Measurements from ENCODE around the gene TMEM107.

Gene TMEM107

DNA sequence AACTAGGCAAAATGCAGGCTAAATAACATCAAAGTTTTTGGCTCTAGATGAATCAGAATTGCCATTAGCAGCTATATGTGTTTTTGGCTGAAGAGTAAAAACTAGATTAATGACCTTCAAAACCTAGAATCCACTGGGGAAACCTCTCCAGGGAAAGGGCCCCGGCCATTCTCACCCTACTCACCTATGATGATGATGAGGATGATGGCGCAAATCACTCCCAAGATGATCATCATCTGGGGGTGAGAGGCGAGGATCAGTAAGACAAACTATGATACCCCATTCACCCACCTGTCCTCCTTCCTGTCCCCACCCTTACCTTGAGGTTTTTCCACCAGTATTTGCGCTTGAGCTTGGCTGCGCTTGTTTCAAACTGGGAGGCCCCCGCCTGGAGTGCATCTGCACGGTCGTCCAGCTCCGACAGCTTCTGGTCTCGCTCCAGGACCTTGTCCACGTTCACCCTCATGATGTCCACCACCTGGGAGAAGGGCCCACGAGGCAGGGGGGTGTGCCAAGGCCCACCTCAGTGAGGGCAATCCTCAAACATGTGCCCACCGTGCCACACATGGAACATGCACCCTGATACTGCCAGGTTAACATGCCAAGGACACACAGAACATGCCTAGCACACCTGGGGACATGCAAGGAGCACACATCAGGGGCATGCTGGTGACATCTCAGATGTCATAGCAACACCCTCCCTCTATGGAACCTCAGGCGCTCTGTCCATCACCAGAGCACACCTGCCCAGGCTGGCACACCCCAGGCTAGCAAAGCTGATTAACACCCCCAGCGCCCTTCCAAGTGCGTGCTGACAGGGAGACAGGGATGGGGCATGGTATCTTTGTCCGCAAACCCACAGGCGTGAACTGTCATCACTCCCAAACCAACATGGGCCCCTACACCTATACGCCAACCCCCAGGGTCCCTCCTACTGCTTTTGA lies 14.6 kb downstream of the TMEM107 start:
- no peak for FAIRE-seq

DNA sequence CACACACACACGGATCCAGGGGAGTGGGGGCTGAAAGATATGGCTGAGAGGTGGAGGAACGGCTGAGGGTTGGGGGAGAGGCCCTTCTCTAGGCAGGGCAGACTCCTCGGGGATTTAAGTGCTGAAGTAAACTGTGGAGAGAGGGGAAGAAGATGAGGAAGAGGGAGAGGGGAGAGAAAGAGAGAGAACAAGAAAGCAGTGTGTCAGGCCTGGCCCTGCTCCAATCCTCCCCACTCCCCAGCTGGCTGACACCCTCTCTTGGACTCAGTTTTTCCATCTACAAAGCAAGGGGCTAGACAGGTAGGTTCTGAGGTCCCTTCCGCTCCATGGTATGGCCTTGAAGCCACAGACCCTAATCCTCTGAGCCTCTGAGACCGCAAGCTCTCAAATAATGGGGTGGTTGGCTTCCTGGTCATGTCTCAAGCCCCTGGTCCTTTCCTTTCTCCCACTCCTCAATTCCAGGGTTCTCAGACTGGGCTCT lies 15.4 kb downstream of the TMEM107 start:
- no peak for FAIRE-seq

DNA sequence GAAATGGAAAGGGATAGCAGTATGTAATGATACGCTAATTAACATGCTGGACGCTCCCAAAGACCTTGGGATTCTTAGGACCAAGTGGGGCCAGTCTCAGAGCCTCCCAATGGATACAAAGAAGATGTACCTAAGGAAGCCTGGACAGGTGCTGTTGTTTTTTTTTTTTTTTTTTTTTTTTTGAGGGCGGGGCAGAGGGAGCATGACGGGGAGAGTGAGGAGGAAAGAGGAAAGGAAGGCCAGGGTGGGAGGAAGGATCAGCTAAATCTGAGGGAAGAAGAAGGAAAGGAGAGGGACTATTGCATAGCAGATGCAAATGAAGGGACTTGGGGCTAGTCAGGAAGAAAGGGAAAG lies 16.0 kb downstream of the TMEM107 start:
- no peak for FAIRE-seq

DNA sequence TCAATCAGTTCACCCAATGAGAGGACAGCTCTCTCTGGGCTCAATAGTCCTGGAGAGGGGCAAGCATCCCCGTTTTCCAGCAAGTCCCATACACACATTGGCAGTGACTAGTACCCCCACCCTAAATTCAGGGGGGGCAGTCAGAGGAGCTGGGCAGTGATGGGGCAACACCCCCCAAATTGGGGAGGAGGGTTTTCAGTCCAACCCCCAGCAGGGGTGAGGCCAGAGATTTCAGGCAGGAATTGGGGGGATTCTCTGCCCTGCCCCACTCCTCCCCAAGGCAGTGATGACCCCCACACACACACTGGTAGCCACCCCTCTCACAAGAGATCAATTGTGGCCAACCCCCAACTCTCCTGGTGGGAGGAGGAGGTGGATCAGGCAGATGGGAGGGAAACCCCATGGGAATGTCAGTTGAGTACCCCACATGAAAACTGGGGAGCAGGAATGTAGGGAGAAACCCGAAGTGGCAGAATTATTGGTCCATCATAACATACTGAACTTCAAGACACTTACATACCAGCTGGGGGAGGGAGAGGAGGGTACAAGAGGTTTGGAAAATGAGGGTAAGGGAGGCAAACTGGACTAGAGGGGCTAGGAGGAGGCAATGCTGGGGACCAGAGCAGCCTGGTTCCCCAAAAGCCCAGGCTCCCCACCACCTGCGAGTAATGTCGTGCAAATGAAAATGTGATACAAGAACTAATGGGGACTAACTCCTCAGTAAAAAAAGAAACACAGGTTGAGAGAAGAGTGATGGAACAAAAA lies 16.5 kb downstream of the TMEM107 start:
- no peak for FAIRE-seq

DNA sequence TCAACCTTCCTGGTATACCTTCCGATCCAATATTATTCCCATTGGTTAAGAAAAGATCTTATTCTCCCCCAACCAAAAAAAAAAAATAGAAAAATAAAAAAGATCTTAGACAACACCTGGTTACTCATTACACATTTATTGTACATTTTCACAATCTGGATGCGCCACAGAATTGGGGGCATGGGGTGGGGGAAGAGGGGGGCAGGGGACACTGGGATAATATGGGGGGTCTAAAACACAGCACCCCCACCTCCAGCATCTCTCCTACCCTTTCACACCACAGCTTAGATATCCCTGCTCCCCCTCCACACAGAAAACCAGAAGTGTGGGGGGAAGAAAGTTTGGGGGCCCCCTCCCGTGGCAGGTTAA lies 17.2 kb downstream of the TMEM107 start:
- no peak for FAIRE-seq

DNA sequence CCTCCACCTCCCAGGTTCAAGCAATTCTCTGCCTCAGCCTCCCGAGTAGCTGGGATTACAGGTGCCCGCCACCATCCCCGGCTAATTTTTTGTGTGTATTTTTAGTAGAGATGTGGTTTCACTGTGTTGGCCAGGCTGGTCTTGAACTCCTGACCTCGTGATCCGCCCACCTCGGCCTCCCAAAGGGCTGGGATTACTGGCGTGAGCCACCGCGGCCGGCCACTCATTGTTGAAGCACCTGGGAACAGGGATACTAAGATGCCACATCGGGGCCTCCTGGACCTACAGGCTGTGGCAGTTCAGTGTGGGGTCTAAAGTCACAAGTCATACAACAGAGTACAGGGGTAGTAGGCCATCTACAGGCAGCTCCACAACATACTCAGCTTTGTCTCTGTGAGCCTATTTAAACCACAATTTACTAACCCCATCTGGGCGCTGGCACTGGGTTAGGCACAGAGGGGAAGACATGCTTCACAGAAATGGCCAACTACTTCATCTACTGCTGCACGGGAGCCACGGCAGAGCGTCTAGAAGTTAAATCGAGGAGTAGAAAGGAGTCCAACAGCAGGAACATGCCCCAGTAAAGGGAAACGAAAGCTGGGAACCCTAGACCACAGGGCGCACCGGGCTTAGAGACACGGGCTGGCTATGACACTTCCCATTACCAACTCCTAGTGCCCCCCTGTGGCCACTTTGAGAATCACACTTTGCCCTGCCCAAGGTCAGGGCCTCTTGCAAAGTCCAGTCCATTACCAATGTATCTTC lies 17.7 kb downstream of the TMEM107 start:
- peak; percentile 33 for FAIRE-seq

DNA sequence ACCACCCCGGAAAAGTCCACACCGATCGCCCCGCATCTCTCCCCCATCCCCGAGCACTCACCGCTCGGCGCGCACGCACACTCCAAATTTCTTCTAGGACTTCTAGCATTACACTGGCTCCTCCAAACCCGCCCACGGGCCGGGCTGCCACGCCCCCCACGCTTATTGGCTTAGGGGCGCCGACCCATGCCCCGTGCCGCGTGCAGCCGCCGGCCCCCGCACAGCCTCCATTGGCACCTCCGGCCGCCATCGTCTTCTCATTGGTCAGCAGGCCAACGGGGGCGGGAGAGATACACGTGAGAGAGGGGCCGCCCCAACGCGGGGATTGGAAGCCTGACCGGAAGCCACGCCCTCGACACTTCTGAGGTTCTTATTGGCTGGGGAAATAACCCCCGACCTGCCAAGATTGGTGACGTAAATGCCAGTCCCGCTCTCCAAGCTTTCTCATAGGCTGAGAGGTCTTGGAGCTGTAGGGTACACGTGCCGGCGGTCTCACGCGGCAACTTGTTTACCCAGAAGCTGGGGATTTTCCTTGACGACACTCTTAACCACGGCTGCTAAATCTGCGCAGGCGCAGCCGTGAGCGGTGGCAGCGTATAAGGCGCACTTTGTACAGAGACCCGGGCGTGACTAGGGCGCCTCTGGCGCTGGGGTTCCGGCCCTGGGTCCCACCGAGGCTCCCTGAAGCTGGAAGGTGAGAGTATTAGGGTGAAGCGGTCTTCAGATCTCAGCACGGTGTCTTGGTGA lies 19.8 kb downstream of the TMEM107 start:
- peak; percentile 97 for FAIRE-seq

DNA sequence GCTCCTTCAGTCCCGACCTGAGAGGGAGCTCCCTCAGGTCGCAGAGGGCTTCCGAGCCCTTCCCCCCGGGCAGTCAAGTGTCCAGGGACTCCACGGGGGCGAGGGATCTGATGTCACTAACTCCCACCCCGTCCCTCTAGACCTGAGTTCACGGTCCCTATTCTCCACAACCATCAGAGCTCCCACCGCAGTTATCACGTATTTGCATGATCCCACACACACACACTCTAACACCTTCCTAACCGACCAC lies 20.3 kb downstream of the TMEM107 start:
- FAIRE-seq, result no peak

DNA sequence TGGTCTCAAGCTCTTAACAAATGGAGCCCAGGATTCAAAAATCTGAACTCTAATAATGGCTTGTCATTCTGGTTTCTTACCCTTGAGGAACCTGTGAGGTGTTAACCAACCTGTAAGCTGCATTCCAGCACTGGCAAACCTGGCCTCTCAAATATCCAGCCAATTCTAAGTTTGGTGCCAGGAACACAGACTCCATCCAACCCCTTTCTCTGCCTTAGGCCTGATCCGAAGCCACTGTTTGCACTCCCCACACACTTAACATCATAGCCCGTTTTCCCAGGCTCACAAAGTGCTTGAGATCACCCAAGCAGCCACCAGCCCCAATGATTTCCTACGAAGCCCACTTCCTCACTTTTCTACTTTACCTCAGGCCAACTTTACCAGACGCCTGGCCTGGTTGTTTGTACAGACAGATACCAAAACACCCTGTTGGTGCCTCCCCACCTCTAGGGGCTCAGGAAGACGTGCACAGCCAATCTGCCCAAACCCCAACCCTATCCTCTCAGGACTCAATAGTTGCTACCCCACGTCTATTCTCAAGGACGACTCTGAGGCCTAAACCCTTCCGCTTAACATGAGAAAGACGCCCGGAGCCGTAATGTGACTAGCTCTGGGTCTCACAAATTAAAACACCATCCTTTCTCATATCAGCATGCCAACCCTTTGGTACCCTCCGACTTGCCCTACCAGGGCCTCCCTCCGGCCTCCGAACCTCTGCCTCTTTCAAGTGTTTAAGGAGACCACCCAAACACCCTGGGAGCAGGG lies 20.8 kb downstream of the TMEM107 start:
- no peak for FAIRE-seq

DNA sequence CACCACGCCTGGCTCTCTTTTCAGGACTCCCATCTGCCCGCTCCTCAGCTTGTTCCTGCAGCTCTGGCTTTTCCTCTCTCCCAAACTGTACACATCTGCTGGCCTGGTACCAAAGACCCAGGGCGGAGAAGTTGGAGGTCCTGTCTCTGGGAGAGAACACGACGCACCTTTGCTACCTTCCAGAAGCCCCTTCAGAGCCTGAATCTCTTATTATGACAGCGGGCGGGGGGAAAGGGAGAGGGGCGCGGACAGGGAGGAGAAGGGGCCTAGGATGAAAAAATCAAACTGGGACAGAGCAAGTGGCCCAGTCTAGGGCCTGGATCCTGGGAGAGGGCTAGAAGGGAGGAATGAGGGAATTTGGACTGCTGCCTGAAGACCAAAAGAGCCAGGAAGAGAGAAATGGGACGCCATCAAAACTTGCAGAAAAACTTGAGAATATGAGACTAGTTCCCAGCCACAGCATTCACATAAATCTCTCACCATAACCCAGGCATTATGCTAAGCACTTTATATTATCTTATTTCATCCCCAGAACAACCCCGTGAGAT lies 21.5 kb downstream of the TMEM107 start:
- no peak for FAIRE-seq

DNA sequence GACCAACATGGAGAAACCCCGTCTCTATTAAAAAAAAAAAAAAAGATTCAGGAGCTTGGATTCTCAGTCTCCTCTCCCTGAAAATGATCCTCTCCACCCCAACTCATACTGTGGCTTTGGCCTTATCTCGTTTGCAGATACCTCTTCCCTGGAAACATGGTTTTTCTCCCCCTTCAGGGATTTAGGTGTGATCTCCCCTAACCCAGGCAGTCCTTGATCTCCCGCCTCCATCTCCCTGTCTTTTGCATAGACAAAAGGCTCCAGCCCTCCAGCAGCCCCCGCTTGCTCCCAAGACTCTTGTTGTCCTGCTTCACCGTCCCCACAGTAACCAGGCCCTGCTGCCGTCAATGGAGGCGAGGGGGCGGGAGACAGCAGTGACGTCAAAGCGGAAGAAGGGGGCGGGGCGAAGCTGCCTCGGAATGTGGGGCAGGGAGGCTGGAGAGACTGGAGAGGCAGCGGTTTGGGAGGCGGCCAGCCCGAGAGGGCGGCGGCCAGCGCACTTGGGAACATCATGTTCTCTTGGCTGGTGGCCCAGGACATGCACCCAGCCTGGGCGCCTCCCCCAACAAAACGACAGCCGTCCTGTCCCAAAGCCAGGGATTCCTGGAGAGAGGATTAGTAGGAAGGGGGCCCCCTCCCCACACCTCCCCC lies 22.1 kb downstream of the TMEM107 start:
- no peak for FAIRE-seq

DNA sequence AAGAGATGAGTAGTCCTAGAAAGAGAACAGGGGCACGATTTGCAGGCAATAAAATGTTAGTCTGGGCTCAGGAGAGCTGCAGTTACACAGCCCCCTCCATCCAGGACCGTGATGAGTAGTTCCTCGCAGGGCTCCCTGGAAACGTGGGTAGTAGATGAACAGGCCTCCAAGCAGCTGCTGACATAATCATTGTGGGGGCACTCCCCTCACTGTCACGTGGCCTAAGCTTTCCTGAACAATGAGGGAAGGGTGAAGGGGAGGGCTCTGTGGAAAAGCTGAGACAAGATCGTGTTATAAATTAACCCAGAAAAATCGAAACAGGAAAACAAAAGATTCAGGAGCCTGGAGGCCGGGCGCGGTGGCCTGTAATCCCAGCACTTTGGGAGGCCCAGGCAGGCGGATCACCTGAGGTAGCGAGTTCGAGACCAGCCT lies 22.6 kb downstream of the TMEM107 start:
- FAIRE-seq, result no peak

DNA sequence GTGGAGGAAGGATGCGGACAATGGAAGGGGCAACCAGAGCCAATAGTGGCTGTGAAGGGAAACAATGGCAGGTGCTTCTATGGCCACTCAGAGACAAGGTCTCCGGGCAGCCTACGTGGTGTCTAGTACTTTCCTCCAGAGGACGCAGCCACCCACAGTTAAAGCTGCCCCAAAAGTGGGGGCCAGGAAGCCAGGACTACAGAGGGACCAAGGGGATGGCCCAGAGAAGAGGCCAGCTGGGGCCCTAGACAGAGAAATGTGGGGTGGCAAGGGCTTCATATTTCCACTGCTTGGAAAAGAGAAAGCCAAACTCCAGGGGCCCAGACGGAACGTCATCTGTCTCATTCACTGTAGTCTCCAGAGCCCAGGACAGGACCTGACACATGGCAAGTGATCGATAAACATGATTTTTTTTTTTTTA lies 23.1 kb downstream of the TMEM107 start:
- FAIRE-seq, result no peak

DNA sequence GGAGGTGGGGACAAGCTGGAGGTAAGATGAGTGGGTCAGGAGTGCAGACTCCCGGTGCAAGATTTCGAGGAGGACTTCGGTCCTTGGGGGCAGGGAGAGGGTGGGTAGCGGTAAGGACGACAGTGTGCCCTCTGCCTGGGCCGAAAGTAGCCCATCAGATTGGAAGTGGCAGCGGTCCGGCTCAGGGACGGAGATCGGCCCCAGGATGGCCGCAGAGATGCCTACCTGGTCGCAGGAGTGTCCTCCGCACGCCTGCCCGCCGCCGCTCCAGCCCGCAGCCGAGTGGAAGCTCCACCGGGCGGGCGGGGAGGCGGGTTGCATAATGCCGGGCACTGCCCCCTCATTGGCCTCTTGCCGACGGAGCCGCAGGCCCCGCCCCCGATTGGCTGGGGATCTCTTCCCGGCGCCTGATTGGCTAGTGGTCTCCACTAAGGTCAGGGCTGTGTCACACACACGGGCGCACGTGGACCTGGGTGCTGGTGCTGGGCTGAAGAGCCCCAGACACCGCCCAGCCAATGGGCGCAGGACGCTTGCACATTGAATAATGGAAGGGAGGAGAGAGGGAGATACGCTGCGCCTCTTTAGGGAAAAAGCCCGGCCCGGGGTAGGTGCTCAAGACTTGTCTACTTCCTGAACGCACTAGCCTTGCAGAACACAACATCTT lies 23.9 kb downstream of the TMEM107 start, which contains the start of gene PER1:
Gene PER1 (minus strand): TSS at position 293 of the 664 bp plus-strand sequence. CDS start 1,698 bp downstream, outside the sequence.
- no peak for FAIRE-seq

DNA sequence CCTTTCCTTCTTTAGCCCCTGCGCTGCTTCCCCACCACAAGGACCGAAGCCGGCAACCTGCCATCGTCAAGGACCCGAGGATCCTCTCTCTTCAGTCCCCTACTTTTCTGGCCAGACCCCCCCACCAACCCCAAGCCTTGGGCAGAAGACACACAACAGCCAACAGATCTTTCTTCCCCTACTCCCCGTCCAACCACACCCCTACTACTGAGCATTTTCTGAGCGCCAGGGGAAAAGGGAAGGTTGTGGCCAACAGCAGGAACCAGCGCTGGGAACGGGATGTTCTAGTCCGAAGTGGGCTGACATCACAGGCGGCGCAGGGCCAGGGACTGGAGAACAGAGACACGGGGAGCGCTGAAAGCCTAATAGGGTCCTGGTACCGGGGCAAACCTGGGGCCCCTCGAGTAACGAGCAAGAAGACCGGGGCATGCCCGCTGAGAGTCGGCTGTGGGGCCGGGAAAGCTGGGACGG lies 24.5 kb downstream of the TMEM107 start:
- FAIRE-seq, result no peak

DNA sequence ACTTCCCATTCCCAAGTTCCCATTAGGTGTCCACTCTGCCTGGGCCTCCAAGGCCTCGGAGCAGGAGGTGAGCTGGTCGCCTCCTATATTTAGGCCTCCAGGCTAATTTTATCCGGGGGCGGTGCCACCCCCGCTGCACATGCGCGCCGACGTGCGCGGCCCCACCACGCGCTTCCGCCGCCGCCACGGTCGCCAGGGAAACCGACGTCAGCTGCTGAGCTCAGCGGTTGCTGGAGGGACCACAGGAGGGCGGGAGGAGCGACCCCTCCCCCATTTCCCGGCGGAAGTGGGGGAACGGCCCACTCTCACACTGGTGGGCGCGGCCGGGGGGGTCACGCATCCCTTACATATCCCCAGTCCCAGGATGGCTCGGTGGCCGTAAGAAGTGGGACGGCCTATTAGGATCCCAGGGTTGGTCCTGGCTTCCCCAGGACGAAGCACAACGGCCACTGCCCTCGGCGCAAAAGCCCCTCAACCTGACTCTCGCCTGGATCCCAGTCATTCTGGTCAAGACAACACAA lies 25.0 kb downstream of the TMEM107 start:
- no peak for FAIRE-seq

DNA sequence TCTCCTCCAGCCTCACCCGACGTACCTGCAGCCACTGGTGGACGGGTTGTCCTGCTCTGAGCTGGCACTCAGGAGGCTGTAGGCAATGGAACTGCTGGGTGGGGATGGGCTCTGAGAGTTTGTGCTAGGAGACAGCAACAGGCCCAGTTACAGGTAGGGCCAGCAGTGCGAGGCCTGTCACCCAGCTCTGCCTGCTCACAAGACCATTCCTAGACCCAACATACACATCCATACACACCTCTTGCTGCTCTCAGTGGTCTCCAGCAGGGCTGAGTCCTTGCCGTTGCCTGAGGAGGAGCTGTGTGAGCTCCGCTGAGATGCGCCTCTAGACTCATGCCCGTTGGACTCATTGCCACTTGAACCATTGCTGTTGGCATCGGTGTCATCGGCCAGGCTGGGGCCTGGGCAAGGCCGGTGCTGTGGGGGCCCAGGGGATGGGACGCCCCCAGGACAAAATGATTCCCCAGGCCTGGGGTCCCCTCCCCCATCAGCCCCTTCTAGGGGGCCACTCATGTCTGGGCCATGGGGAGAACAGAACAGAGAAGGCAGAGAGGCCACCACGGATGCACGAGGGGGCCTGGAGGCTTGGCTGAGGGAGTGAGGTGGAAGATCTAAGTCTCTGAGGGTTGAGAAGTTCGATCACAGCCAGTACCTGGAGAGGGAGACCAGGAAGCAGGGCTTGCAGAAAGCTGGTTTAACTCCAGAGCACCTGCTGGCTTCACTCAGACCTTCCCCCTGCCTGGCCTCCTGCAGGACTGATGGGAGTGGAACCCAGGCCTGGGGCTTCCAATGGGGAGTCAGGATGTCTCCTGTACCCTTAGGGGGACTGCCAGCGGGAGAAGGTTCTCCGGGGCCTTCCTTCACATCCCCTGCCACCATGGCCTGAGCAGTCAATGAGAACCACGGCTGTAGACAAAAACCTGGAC lies 25.7 kb downstream of the TMEM107 start:
- FAIRE-seq, result no peak

DNA sequence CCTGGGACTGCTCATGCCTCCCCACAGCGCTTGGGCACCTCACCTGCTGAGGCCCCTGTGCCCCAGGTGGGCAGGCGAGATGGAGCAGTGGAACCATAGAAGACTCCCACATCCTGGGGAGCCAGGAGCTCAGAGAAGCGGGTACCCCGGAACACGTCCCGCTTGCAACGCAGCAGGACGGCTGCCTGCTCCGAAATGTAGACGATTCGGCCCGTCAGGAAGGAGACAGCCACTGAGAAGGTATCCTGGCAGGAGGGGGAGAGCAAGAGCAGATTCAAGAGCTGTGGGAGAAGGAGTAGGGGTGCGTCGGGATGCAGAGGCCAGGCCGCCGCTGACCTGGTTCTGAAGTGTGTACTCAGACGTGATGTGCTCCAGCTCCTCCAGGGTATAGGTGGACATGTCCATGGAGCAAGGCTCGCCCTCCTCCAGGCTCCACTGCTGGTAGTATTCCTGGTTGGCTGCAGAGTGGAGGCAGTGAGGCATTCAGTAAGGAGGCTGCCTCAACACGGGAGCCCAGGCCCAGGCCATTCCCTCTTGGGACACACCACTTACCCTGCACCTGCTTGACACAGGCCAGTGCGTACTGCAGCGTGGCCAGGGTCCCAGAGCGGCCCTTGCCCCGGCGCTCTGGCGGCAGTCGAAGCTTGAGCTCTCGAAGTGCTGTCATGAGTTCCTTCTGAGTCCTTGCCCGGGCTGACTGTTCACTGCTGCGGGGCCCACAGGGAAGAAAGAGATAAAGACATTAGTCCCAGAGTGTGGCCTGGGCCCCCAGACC lies 26.6 kb downstream of the TMEM107 start:
- no peak for FAIRE-seq

Data from colon (tissue), 2 donors.